Measurements from ENCODE around the gene AKAP10. TPM values are rescaled to one million over a fixed set of nuclear protein-coding genes. Genes with fewer than 3 reads are reported as not detected.
"Not testable (repeated sequence)": the region's sequence is repeated elsewhere in the genome, so short reads cannot be mapped to it uniquely, and the experiment has no call there.

Gene AKAP10
- total RNA-seq, 1 experiment from 2014 or later = 20.2 TPM

GRCh38 chr17:19950624-19951195, 26.9 kb downstream of the AKAP10 start:
- not testable (repeated sequence) for H3K9me3 Mint-ChIP-seq; H3K4me1 ChIP-seq (ENCODE audit: insufficient read depth, low read length); H3K79me1 ChIP-seq (ENCODE audit: insufficient read depth, low read depth, low read length, poor library complexity, severe bottlenecking); H3K4me3 Mint-ChIP-seq; H3K27me3 ChIP-seq (ENCODE audit: insufficient read depth, low read length); H2BK20ac ChIP-seq (ENCODE audit: low read depth, low read length, poor library complexity, severe bottlenecking); H4K91ac ChIP-seq (ENCODE audit: insufficient read length, low read depth, low read length); H2AK5ac ChIP-seq (ENCODE audit: insufficient read length, low read length); H3K9me3 ChIP-seq (ENCODE audit: control insufficient read depth, low read depth, low read length); H2AFZ ChIP-seq (ENCODE audit: low read length); H2BK15ac ChIP-seq (ENCODE audit: low read depth, low read length); H3K27me3 Mint-ChIP-seq (ENCODE audit: low read depth); H2BK120ac ChIP-seq (ENCODE audit: low read depth, low read length, poor library complexity, severe bottlenecking); H3K79me2 ChIP-seq (ENCODE audit: insufficient read depth, low read length); H3K9ac ChIP-seq (ENCODE audit: extremely low read depth, insufficient read length, low read length); H3K27ac ChIP-seq (ENCODE audit: insufficient read length, low read depth, low read length); H4K20me1 ChIP-seq (ENCODE audit: control insufficient read depth, insufficient read depth, insufficient read length); H3T11ph ChIP-seq (ENCODE audit: low read length); H3K4ac ChIP-seq (ENCODE audit: low read depth, low read length); H3K18ac ChIP-seq (ENCODE audit: insufficient read length, low read depth, low read length); H3K23ac ChIP-seq (ENCODE audit: insufficient read length, low read depth, low read length); H3K4me2 ChIP-seq (ENCODE audit: insufficient read depth, insufficient read length, low read length); H3K27ac Mint-ChIP-seq; H4K5ac ChIP-seq (ENCODE audit: insufficient read length, low read depth, low read length); H3K56ac ChIP-seq (ENCODE audit: insufficient read length, low read depth, low read length); H4K8ac ChIP-seq (replicated peaks; ENCODE audit: insufficient read length, low read depth, low read length); DNase-seq; H2BK12ac ChIP-seq (ENCODE audit: insufficient read length, low read depth, low read length); H3K14ac ChIP-seq (ENCODE audit: insufficient read depth, low read length); H3K23me2 ChIP-seq (ENCODE audit: insufficient read length, low read depth, low read length, poor library complexity, severe bottlenecking); H2BK5ac ChIP-seq (ENCODE audit: insufficient read length, low read length)
- H3K36me3 Mint-ChIP-seq (ENCODE audit: insufficient read depth in 1 of 3, low read depth in 3 of 3) = peaks cover 34 to 74% (median 57%) of the 10 kb centered on the region in 3 experiments
- WGBS (ENCODE audit: extremely low coverage, insufficient read length, low lambda C conversion rate) = no CpG with 5 or more reads among the region's 43 CpGs
- H3K4me1 Mint-ChIP-seq = peaks cover 13 to 16% of the 10 kb centered on the region in 2 experiments
